Neuronal stem cell (in vitro differentiated cells): ENCODE data around the gene ARF1.

Source experiments
- DNase-seq: peaks from one replicate; pipeline ENCODE4 v3.0.0-alpha.2; 2013; ENCODE audit warnings: low spot score
- H2AFZ ChIP-seq: one replicate; pipeline ENCODE4 v1.6.1; 2013; ENCODE audit warnings: mild to moderate bottlenecking, low read length, inconsistent platforms
- H2AK5ac ChIP-seq: 2 replicates; pipeline ENCODE4 v1.6.1; 2013; ENCODE audit warnings: low read depth, mild to moderate bottlenecking, inconsistent platforms, low read length, moderate library complexity, mixed read lengths
- H2BK120ac ChIP-seq: 2 replicates; pipeline ENCODE4 v1.6.1; 2013; ENCODE audit warnings: low read depth, mild to moderate bottlenecking, inconsistent platforms, low read length, moderate library complexity, mixed read lengths
- H2BK12ac ChIP-seq: one replicate; pipeline ENCODE4 v1.6.1; 2013; ENCODE audit warnings: low read length, inconsistent platforms
- H2BK15ac ChIP-seq: 2 replicates; pipeline ENCODE4 v1.6.1; 2013; ENCODE audit warnings: mild to moderate bottlenecking, low read length, inconsistent platforms, mixed read lengths
- H2BK5ac ChIP-seq: one replicate; pipeline ENCODE4 v1.6.1; 2013; ENCODE audit warnings: inconsistent platforms, mild to moderate bottlenecking, low read length, moderate library complexity
- H3K14ac ChIP-seq: one replicate; pipeline ENCODE4 v1.6.1; 2013; ENCODE audit warnings: low read length, inconsistent platforms
- H3K18ac ChIP-seq: 2 replicates; pipeline ENCODE4 v1.6.1; 2013; ENCODE audit warnings: low read length, inconsistent platforms
- H3K23ac ChIP-seq: 2 replicates; pipeline ENCODE4 v1.6.1; 2013; ENCODE audit warnings: low read depth, mild to moderate bottlenecking, mixed read lengths, low read length, inconsistent platforms; ENCODE audit not compliant: poor library complexity
- H3K27ac ChIP-seq: replicated peaks from 3 replicates; pipeline ENCODE4 v1.5.1; 2013; ENCODE audit warnings: low read length, inconsistent platforms
- H3K27me3 ChIP-seq, 3 experiments: 2 replicates each; pipeline ENCODE4 v1.6.1; 2013; ENCODE audit warnings: low read length in 3 of 3, mild to moderate bottlenecking in 2 of 3, inconsistent platforms in 1 of 3, low read depth in 1 of 3, mixed read lengths in 1 of 3, moderate library complexity in 1 of 3; ENCODE audit not compliant: control insufficient read depth in 3 of 3, insufficient read depth in 3 of 3
- H3K36me3 ChIP-seq, 2 donors: replicated peaks in 1 of 2; 2 replicates each; pipeline ENCODE4 v1.6.1; 2013; ENCODE audit warnings: low read length in 2 of 2; ENCODE audit not compliant: control insufficient read depth in 2 of 2, insufficient read depth in 2 of 2
- H3K4ac ChIP-seq: 2 replicates; pipeline ENCODE4 v1.6.1; 2013; ENCODE audit warnings: inconsistent platforms, mild to moderate bottlenecking, low read length, moderate library complexity
- H3K4me1 ChIP-seq, 2 donors: 1 replicate in 1 of 2; 2 replicates in 1 of 2; pipeline ENCODE4 v1.6.1; 2013; ENCODE audit warnings: low read length in 2 of 2, low read depth in 1 of 2; ENCODE audit not compliant: control insufficient read depth in 2 of 2, insufficient read depth in 1 of 2
- H3K4me2 ChIP-seq: one replicate; pipeline ENCODE4 v1.6.1; 2013; ENCODE audit warnings: mild to moderate bottlenecking, low read length, inconsistent platforms; ENCODE audit not compliant: insufficient read depth, poor library complexity, severe bottlenecking
- H3K4me3 ChIP-seq, 2 donors: 2 replicates each; pipeline ENCODE4 v1.5.1; 2013; ENCODE audit warnings: low read length in 2 of 2, mild to moderate bottlenecking in 2 of 2, inconsistent platforms in 1 of 2, moderate library complexity in 1 of 2
- H3K79me1 ChIP-seq: one replicate; pipeline ENCODE4 v1.6.1; 2013; ENCODE audit warnings: low read depth, mild to moderate bottlenecking, inconsistent platforms, low read length, moderate library complexity
- H3K9ac ChIP-seq: one replicate; pipeline ENCODE4 v1.6.1; 2013; ENCODE audit warnings: mild to moderate bottlenecking, low read depth, low read length, inconsistent platforms; ENCODE audit not compliant: poor library complexity
- H3K9me3 ChIP-seq, 2 donors: replicated peaks in 1 of 2; 2 replicates each; pipeline versions ENCODE3 to v1.6.1; 2013; ENCODE audit warnings: low read length in 2 of 2, mild to moderate bottlenecking in 2 of 2, inconsistent platforms in 1 of 2, low read depth in 1 of 2, mixed read lengths in 1 of 2, moderate library complexity in 1 of 2; ENCODE audit not compliant: control insufficient read depth in 2 of 2, insufficient read depth in 1 of 2
- H4K8ac ChIP-seq: one replicate; pipeline ENCODE4 v1.6.1; 2013; ENCODE audit warnings: low read depth, mild to moderate bottlenecking, inconsistent platforms, low read length, moderate library complexity
- H4K91ac ChIP-seq: one replicate; pipeline ENCODE4 v1.6.1; 2013; ENCODE audit warnings: low read length, low read depth, mild to moderate bottlenecking, inconsistent platforms; ENCODE audit not compliant: poor library complexity
- WGBS, 2 donors: extraction: QIAGEN DNeasy Blood & Tissue Kit; methylation state at CpG; one replicate each; pipeline ENCODE4 v1.1.7; 2013; ENCODE audit warnings: missing lambda C conversion rate in 2 of 2, mixed read lengths in 1 of 2; ENCODE audit not compliant: insufficient read length in 2 of 2, insufficient replicate concordance in 1 of 2; ENCODE audit errors: extremely low coverage in 2 of 2; 5-methylcytosine and 5-hydroxymethylcytosine counted together

The ARF1 gene

GRCh38 chr1:228064741-228065542, 17.6 kb upstream of the ARF1 start:
- Histone ChIP-seq H3K23ac (no peak overlapping the region), H3K4me3 (no peak overlapping the region), H3K4me2 (no peak overlapping the region), H3K79me1 (no peaks in the 10 kb centered on the region), H3K27ac (no peak overlapping the region), H4K91ac (no peak overlapping the region), H3K9ac (no peak overlapping the region), H2BK120ac (no peak overlapping the region), H2AFZ (no peak overlapping the region), H3K4ac (no peak overlapping the region), H3K9me3 (peaks cover 0 to 1% of the 10 kb centered on the region in 2 donors), H3K14ac (peak overlapping the region; percentile 71), H2BK15ac (no peak overlapping the region), H2BK5ac (no peak overlapping the region), H3K18ac (peak overlapping the region; percentile 64), H3K36me3 (no peaks in the 10 kb centered on the region), H3K4me1 (peaks cover 0 to 3% of the 10 kb centered on the region in 2 donors), H2BK12ac (no peak overlapping the region), H2AK5ac (peak overlapping the region; percentile 84), H3K27me3 (peaks cover 6 to 86% (median 53%) of the 10 kb centered on the region in 3 experiments), H4K8ac (no peak overlapping the region)
- no peak for DNase-seq
- WGBS, 2 donors: no CpG with 5 or more reads among the region's 15 CpGs

- H3K9me3 ChIP-seq: peaks cover 0 to 1% of the 10 kb centered on the region in 2 donors
- no peak overlapping the region for H3K14ac ChIP-seq
- no peaks in the 10 kb centered on the region for H3K4me1 ChIP-seq
- H2BK5ac ChIP-seq: peak overlapping the region; percentile 24
- no peak overlapping the region for H2BK120ac ChIP-seq
- no peak for DNase-seq
- no peak overlapping the region for H4K91ac ChIP-seq
- H3K18ac ChIP-seq: peak overlapping the region; percentile 17
- no peak overlapping the region for H4K8ac ChIP-seq
- H3K4me3 ChIP-seq: no peak overlapping the region
- no CpG with 5 or more reads among the region's 15 CpGs for WGBS, 2 donors
- no peak overlapping the region for H2AFZ ChIP-seq
- H3K27ac ChIP-seq: no peak overlapping the region
- no peaks in the 10 kb centered on the region for H3K79me1 ChIP-seq
- H3K27me3 ChIP-seq: peaks cover 3 to 85% (median 52%) of the 10 kb centered on the region in 3 experiments
- no peak overlapping the region for H3K23ac ChIP-seq
- no peaks in the 10 kb centered on the region for H3K36me3 ChIP-seq
- no peak overlapping the region for H3K9ac ChIP-seq
- no peak overlapping the region for H2BK15ac ChIP-seq
- no peak overlapping the region for H3K4ac ChIP-seq
- no peak overlapping the region for H2BK12ac ChIP-seq
- no peak overlapping the region for H3K4me2 ChIP-seq
- peak overlapping the region; percentile 84 for H2AK5ac ChIP-seq
Measured at GRCh38 chr1:228065543-228066347, 16.8 kb upstream of the ARF1 start.

GRCh38 chr1:228066416-228066815, 16.1 kb upstream of the ARF1 start:
- Histone ChIP-seq H3K14ac (no peak overlapping the region), H3K36me3 (no peaks in the 10 kb centered on the region), H2AK5ac (peak overlapping the region; percentile 84), H2BK12ac (no peak overlapping the region), H4K8ac (no peak overlapping the region), H2BK5ac (no peak overlapping the region), H2BK15ac (no peak overlapping the region), H3K4me1 (no peaks in the 10 kb centered on the region), H3K79me1 (no peaks in the 10 kb centered on the region), H3K27ac (no peak overlapping the region), H3K9me3 (peaks cover 0 to 3% of the 10 kb centered on the region in 2 donors), H2BK120ac (no peak overlapping the region), H3K4me2 (no peak overlapping the region), H3K23ac (no peak overlapping the region), H3K27me3 (peaks cover 3 to 84% (median 52%) of the 10 kb centered on the region in 3 experiments), H3K9ac (no peak overlapping the region), H3K4ac (no peak overlapping the region), H4K91ac (no peak overlapping the region), H3K4me3 (no peak overlapping the region), H2AFZ (no peak overlapping the region), H3K18ac (no peak overlapping the region)
- no peak for DNase-seq
- WGBS, 2 donors: no CpG with 5 or more reads among the region's 4 CpGs
